Measurements from ENCODE around the gene CLDN5. TPM values are rescaled to one million over a fixed set of nuclear protein-coding genes. Genes with fewer than 3 reads are reported as not detected.

CLDN5 gene
- total and polyA plus RNA-seq, 8 donors = 13.1 to 67.7 (median 45.2) TPM

- Histone ChIP-seq H3K27me3 (no peaks in the 10 kb centered on the region), H3K4me3 (no peak overlapping the region), H3K4me1 (no peaks in the 10 kb centered on the region), H3K9me3 (no peaks in the 10 kb centered on the region), H3K27ac (no peak overlapping the region), H3K36me3 (no peaks in the 10 kb centered on the region)
- TF ChIP-seq CTCF (IDR thresholded peaks at IDR 0.05) (no peak), EP300 (IDR thresholded peaks at IDR 0.05) (no peak)
- DNase-seq = no peak
- intact Hi-C loops (cut with DNase I; ENCODE audit: low total_unique reads) = no loop called here
- WGBS, 5 donors = 90 to 93% (median 91%) methylated on average over 6 of the region's 6 CpGs
Measured at GRCh38 chr22:19492504-19493174, 31.6 kb downstream of the CLDN5 start.

- H3K27me3 ChIP-seq = no peaks in the 10 kb centered on the region
- TF ChIP-seq CTCF (IDR thresholded peaks at IDR 0.05) (no peak), POLR2A (IDR thresholded peaks at IDR 0.05) (no peak), POLR2AphosphoS5 (IDR thresholded peaks at IDR 0.05) (no peak), EP300 (IDR thresholded peaks at IDR 0.05) (no peak)
- no peaks in the 10 kb centered on the region for H3K4me1 ChIP-seq
Measured at GRCh38 chr22:19490628-19491230, 33.5 kb downstream of the CLDN5 start.

GRCh38 chr22:19488884-19489843 is 35.0 kb downstream of the CLDN5 start:
- H3K27ac ChIP-seq = no peak overlapping the region
- H3K4me1 ChIP-seq = no peaks in the 10 kb centered on the region
- peaks cover 0 to 5% (median 0%) of the 10 kb centered on the region in 4 donors for H3K36me3 ChIP-seq
- H3K4me3 ChIP-seq = no peak overlapping the region
- H3K27me3 ChIP-seq = no peaks in the 10 kb centered on the region
- H3K9me3 ChIP-seq = no peaks in the 10 kb centered on the region
- 79 to 88% (median 87%) methylated on average over 7 of the region's 7 CpGs for WGBS, 5 donors
- intact Hi-C loops (cut with DNase I; ENCODE audit: low total_unique reads) = no loop called here
- peak in 1 of 2 donors; percentile 72 for DNase-seq
- TF ChIP-seq POLR2A (IDR thresholded peaks at IDR 0.05) (no peak), CTCF (IDR thresholded peaks at IDR 0.05) (no peak), POLR2AphosphoS5 (IDR thresholded peaks at IDR 0.05) (no peak), EP300 (IDR thresholded peaks at IDR 0.05) (no peak)

More at GRCh38 chr22:19490628-19491230, 33.5 kb downstream of the CLDN5 start:
- Histone ChIP-seq H3K9me3 (no peaks in the 10 kb centered on the region), H3K4me3 (no peak overlapping the region), H3K36me3 (no peaks in the 10 kb centered on the region), H3K27ac (no peak overlapping the region)
- 87 to 95% (median 92%) methylated on average over 5 of the region's 5 CpGs for WGBS, 5 donors
- intact Hi-C loops (cut with DNase I; ENCODE audit: low total_unique reads) = no loop called here
- DNase-seq = no peak

- 94 to 100% (median 95%) methylated on average over 2 of the region's 2 CpGs for WGBS, 5 donors
- H3K4me1 ChIP-seq = no peaks in the 10 kb centered on the region
- no peak overlapping the region for H3K27ac ChIP-seq
- H3K36me3 ChIP-seq = peaks cover 0 to 5% (median 0%) of the 10 kb centered on the region in 4 donors
- H3K9me3 ChIP-seq = no peaks in the 10 kb centered on the region
- no peaks in the 10 kb centered on the region for H3K27me3 ChIP-seq
- DNase-seq = no peak
- TF ChIP-seq CTCF (IDR thresholded peaks at IDR 0.05) = no peak
- no peak for TF ChIP-seq EP300 (IDR thresholded peaks at IDR 0.05)
- no peak overlapping the region for H3K4me3 ChIP-seq
- intact Hi-C loops (cut with DNase I; ENCODE audit: low total_unique reads) = no loop called here
Measured at GRCh38 chr22:19488285-19488684, 35.9 kb downstream of the CLDN5 start.

Measured in stomach (tissue), 9 donors.